Testis (tissue), 3 donors: ENCODE measurements around the gene RBM15. TPM values are rescaled to one million over a fixed set of nuclear protein-coding genes. Genes with fewer than 3 reads are reported as not detected.

Source experiments
- DNase-seq: peaks from one replicate; pipeline ENCODE4 v3.0.0-alpha.2; 2019
- H3K27ac ChIP-seq, 2 donors: fragments of 200-600 bp; sonication (generic); one replicate each; pipeline ENCODE4 v1.5.1; 2019
- H3K27me3 ChIP-seq: fragments of 200-600 bp; sonication (generic); one replicate; pipeline ENCODE4 v1.5.1; 2019
- H3K36me3 ChIP-seq: fragments of 200-600 bp; sonication (generic); one replicate; pipeline ENCODE4 v1.5.1; 2017; ENCODE audit warnings: low read depth; ENCODE audit errors: missing control alignments
- H3K4me1 ChIP-seq: fragments of 200-600 bp; sonication (generic); one replicate; pipeline ENCODE4 v1.5.1; 2019
- H3K4me3 ChIP-seq, 2 donors: fragments of 200-600 bp; sonication (generic); one replicate each; pipeline ENCODE4 v1.5.1; 2017 to 2019
- H3K9me3 ChIP-seq: fragments of 200-600 bp; sonication (generic); one replicate; pipeline ENCODE4 v1.5.1; 2017
- CTCF ChIP-seq, 3 experiments: fragments of 450-650 bp in 2 of 3; fragments of 200-600 bp in 1 of 3; sonication (generic) in 1 of 3; IDR thresholded peaks; one replicate each; pipeline ENCODE4 v1.5.1; 2016 to 2019; ENCODE audit warnings: antibody characterized with exemption in 3 of 3, mild to moderate bottlenecking in 2 of 3, moderate library complexity in 1 of 3
- POLR2A ChIP-seq: fragments of 450-650 bp; IDR thresholded peaks from one replicate; pipeline ENCODE4 v1.6.1; 2017; ENCODE audit warnings: antibody characterized with exemption, mild to moderate bottlenecking, moderate library complexity
- WGBS, 2 donors: methylation state at CpG; one replicate each; pipeline ENCODE4 v1.1.5; 2018; 5-methylcytosine and 5-hydroxymethylcytosine counted together
- intact Hi-C: fragments of 100-400 bp; cut with DNase I; formaldehyde crosslinking; loops from one replicate; pipeline ENCODE4 v1.15.1; 2023; ENCODE audit warnings: low total_unique reads
- polyA plus RNA-seq: library from polyadenylated mRNA; stranded (reverse); fragments of 350-450 nt; fragmentation: Illumina TruSeq; extraction: RNeasy Lipid Tissue Mini Kit (QIAGEN cat#74804); gene quantifications from one replicate; pipeline ENCODE4 v1.2.3, GENCODE V29; 2014; ENCODE audit warnings: low read depth, low replicate concordance; ENCODE audit not compliant: insufficient read depth
- total RNA-seq, 2 donors: library from RNA; depleted of rRNA; stranded (reverse); fragments of >200 nt; gene quantifications; one replicate each; pipeline ENCODE4 v1.2.3, GENCODE V29; 2016

Gene RBM15
- total and polyA plus RNA-seq, 3 donors from 2014 or later: 22.2 to 80.2 (median 72.8) TPM

- Histone ChIP-seq H3K4me3 (no peak overlapping the region), H3K27me3 (no peaks in the 10 kb centered on the region), H3K9me3 (no peaks in the 10 kb centered on the region), H3K4me1 (no peaks in the 10 kb centered on the region), H3K36me3 (no peaks in the 10 kb centered on the region), H3K27ac (no peak overlapping the region)
- intact Hi-C loops: no loop called here
- 94 to 100% methylated on average over 1 of the region's 1 CpG for WGBS, 2 donors
- no peak for TF ChIP-seq POLR2A
- TF ChIP-seq CTCF (IDR thresholded peaks at IDR 0.05): no peak
- no peak for DNase-seq
Observed at GRCh38 chr1:110387048-110387754, 48.0 kb downstream of the RBM15 start.

DNA sequence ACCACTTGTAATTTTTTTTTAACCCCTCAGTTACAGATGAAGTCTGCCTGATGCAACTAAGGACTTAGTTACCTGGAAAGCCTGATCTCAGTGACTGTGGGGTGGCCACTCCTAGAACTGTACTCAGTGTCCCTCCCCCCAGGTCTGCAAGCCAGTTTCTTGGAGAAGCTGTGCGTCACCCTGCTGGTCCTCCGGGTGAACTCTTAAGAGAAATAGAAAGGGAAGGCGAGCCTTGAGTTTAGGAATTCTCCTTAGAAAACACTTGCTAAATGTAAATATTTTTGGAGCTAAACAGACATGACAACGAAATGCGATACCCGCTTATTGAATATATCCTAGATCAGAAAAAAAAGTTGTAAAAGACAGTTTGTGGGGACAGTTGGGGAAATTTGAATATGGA lies 50.9 kb downstream of the RBM15 start:
- peak; percentile 59 for DNase-seq

DNA sequence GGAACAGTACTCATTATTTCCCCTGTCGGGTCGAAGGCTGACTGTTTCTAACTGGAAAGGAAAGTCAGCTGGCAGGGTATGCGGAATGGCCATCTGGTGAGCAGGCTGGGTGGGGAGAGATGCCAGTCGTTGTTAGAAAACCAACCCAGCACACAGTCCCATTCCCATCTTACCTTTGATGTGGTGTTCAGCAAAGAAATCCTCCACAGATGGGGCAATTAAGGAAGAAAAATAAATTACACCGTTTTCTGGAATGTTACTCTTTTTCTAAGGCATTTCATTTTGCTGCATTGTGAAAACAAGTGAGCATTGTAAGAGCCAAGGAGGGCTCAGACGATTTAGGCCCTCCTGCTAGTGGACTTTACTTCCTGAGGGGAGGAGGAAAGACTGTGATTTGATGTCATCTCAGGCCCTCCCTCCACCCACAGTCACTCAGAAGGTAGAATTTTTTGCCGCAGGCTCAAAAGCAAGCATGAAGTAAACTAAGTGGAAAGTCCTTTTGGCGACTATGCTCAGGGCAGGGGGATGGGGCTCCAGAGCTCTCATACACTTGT lies 51.6 kb downstream of the RBM15 start, which contains the start of gene SLC16A4:
TSS of gene SLC16A4 (minus strand) at position 335 of the 554 bp plus-strand sequence. CDS start 1,703 bp downstream, outside the sequence.
- no peaks in the 10 kb centered on the region for H3K9me3 ChIP-seq
- no peak within 1 kb of the TSS for H3K4me3 ChIP-seq
- TF ChIP-seq POLR2A (no peak), CTCF (IDR thresholded peaks at IDR 0.05) (no peak)
- WGBS, 2 donors: 32 to 39% methylated on average over 8 of the region's 8 CpGs
- no peak for DNase-seq
- peak within 1 kb of the TSS; percentile 60 to 78 for H3K27ac ChIP-seq
- no peaks in the 10 kb centered on the region for H3K4me1 ChIP-seq
- H3K27me3 ChIP-seq: no peaks in the 10 kb centered on the region
- intact Hi-C loops: no loop called here
- H3K36me3 ChIP-seq: no peaks in the 10 kb centered on the region

More for the DNA sequence above, 50.9 kb downstream of the RBM15 start:
- WGBS, 2 donors: 56 to 63% methylated on average over 6 of the region's 6 CpGs
- Histone ChIP-seq H3K27me3 (no peaks in the 10 kb centered on the region), H3K4me3 (no peak overlapping the region), H3K27ac (peak overlapping the region; percentile 60 to 78), H3K36me3 (no peaks in the 10 kb centered on the region), H3K4me1 (no peaks in the 10 kb centered on the region), H3K9me3 (no peaks in the 10 kb centered on the region)
- intact Hi-C loops: no loop called here
- no peak for TF ChIP-seq CTCF (IDR thresholded peaks at IDR 0.05)
- TF ChIP-seq POLR2A: no peak

- H3K4me3 ChIP-seq: no peak overlapping the region
- WGBS, 2 donors: 82 to 86% methylated on average over 2 of the region's 2 CpGs
- H3K27ac ChIP-seq: no peak overlapping the region
- no peaks in the 10 kb centered on the region for H3K27me3 ChIP-seq
- no peak for TF ChIP-seq CTCF (IDR thresholded peaks at IDR 0.05)
- no peak for TF ChIP-seq POLR2A
- no peak for DNase-seq
- intact Hi-C loops: no loop called here
- no peaks in the 10 kb centered on the region for H3K4me1 ChIP-seq
- H3K9me3 ChIP-seq: no peaks in the 10 kb centered on the region
- no peaks in the 10 kb centered on the region for H3K36me3 ChIP-seq
Observed at GRCh38 chr1:110393286-110393685, 54.1 kb downstream of the RBM15 start.
